ENCODE data around the gene OR13A1.
"Not testable (repeated sequence)": the region's sequence is repeated elsewhere in the genome, so short reads cannot be mapped to it uniquely, and the experiment has no call there.

Gene OR13A1

DNA sequence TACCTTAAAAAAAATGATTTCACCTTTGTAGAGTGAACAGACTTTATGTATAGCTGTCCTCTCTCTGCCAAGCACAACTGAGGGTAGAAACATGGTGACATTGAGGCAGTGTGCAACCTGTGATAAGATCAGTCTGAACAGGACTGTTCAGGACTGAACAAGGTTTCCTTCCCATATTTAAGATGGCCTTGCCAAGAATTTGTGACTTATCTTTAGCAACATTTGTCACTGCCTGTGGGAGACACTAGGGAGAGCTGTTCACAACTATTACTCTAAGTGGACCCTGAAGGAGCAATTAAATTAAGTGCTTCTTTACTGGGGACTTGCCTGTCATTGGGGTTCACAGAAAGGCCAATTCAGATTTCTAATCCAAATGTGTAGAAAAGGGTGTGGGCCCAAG lies 6.7 kb downstream of the OR13A1 start:
- TF ChIP-seq, protein P1, sequence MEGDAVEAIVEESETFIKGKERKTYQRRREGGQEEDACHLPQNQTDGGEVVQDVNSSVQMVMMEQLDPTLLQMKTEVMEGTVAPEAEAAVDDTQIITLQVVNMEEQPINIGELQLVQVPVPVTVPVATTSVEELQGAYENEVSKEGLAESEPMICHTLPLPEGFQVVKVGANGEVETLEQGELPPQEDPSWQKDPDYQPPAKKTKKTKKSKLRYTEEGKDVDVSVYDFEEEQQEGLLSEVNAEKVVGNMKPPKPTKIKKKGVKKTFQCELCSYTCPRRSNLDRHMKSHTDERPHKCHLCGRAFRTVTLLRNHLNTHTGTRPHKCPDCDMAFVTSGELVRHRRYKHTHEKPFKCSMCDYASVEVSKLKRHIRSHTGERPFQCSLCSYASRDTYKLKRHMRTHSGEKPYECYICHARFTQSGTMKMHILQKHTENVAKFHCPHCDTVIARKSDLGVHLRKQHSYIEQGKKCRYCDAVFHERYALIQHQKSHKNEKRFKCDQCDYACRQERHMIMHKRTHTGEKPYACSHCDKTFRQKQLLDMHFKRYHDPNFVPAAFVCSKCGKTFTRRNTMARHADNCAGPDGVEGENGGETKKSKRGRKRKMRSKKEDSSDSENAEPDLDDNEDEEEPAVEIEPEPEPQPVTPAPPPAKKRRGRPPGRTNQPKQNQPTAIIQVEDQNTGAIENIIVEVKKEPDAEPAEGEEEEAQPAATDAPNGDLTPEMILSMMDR (IDR thresholded peaks at IDR 0.05), result no peak
- no peak overlapping the region for H3K27ac ChIP-seq
- H3K9me3 ChIP-seq, result no peaks in the 10 kb centered on the region
- H3K36me3 ChIP-seq, result no peaks in the 10 kb centered on the region
- no peak overlapping the region for H3K4me3 ChIP-seq (ENCODE audit: low read depth in 1 of 2, low read length in 1 of 2)
- no peaks in the 10 kb centered on the region for H3K4me1 ChIP-seq (ENCODE audit: control insufficient read depth in 1 of 2, insufficient read depth in 1 of 2, low read depth in 1 of 2, low read length in 1 of 2)
- H3K27me3 ChIP-seq, result no peaks in the 10 kb centered on the region

DNA sequence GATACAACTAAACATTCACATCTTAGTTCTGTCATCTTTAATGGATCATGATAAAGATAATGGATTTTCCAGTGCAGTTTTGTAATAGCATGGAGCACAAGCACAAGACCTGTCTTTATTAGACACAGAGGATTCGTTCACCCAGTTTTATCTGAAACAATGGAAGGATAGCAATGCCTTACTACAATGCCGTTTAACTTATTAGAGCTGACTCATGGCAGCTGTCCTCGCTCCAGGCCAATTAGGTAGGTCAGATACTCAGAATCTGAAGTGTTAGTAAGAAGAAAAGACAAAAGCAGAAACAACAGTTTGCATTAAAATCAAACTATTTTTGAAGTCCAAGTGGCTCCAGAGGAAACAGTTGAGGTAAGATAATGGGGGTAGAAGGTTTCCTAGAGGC lies 12.8 kb downstream of the OR13A1 start:
- TF ChIP-seq, protein P1 (IDR thresholded peaks at IDR 0.05), result no peak
- Histone ChIP-seq H3K9me3 (no peaks in the 10 kb centered on the region), H3K27ac (no peak overlapping the region), H3K36me3 (no peaks in the 10 kb centered on the region), H3K4me3 (ENCODE audit: low read depth in 1 of 2, low read length in 1 of 2) (no peak overlapping the region), H3K4me1 (ENCODE audit: control insufficient read depth in 1 of 2, insufficient read depth in 1 of 2, low read depth in 1 of 2, low read length in 1 of 2) (no peaks in the 10 kb centered on the region), H3K27me3 (no peaks in the 10 kb centered on the region)

DNA sequence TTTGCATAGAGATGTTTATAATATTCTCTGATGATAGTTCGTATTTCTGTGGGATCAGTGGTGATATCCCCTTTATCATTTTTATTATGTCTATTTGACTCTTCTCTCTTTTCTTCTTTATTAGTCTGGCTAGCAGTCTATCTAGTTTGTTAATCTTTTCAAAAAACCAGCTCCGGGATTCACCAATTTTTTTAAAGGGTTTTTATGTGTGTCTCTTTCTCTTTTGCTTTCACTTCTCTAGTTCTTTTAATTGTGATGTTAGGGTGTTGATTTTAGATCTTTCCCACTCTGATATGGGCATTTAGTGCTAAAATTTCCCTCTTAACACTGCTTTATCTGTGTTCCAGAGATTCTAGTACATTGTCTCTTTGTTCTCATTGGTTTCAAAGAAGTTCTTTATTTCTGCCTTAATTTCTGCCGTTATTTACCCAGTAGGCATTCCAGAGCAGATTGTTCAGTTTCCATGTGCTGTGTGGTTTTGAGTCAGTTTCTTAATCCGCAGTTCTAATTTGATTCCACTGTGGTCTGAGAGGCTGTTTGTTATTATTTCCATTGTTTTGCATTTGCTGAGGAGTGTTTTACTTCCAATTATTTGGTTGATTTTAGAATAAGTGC lies 17.0 kb downstream of the OR13A1 start:
- not testable (repeated sequence) for H3K9me3 ChIP-seq; H3K27ac ChIP-seq; H3K4me1 ChIP-seq (ENCODE audit: control insufficient read depth in 1 of 2, insufficient read depth in 1 of 2, low read depth in 1 of 2, low read length in 1 of 2); H3K27me3 ChIP-seq; H3K36me3 ChIP-seq; H3K4me3 ChIP-seq (ENCODE audit: low read depth in 1 of 2, low read length in 1 of 2)

DNA sequence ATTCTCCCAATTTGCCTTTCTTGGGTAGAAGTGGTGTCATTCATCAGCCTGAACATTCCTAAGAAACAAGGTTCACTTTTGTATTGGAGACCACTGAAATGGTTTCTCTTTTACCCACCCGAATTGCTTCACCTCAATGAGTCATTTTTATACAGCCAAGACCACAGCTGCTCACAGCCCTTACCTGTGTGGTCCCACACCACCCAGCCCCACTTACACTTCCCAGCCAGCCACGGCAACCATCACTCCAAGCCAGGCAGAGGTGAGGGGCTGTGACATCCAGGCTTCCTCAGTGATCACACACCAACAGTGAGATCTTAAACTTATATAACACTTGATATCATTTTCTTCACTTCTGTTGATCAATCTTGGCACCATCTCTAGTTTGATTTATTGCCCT lies 20.7 kb downstream of the OR13A1 start:
- H3K36me3 ChIP-seq, result no peaks in the 10 kb centered on the region
- H3K27ac ChIP-seq, result no peak overlapping the region
- TF ChIP-seq, protein P1 (IDR thresholded peaks at IDR 0.05), result no peak
- no peaks in the 10 kb centered on the region for H3K9me3 ChIP-seq
- H3K4me3 ChIP-seq (ENCODE audit: low read depth in 1 of 2, low read length in 1 of 2), result no peak overlapping the region
- H3K4me1 ChIP-seq (ENCODE audit: control insufficient read depth in 1 of 2, insufficient read depth in 1 of 2, low read depth in 1 of 2, low read length in 1 of 2), result no peaks in the 10 kb centered on the region
- H3K27me3 ChIP-seq, result peaks cover 5% of the 10 kb centered on the region

DNA sequence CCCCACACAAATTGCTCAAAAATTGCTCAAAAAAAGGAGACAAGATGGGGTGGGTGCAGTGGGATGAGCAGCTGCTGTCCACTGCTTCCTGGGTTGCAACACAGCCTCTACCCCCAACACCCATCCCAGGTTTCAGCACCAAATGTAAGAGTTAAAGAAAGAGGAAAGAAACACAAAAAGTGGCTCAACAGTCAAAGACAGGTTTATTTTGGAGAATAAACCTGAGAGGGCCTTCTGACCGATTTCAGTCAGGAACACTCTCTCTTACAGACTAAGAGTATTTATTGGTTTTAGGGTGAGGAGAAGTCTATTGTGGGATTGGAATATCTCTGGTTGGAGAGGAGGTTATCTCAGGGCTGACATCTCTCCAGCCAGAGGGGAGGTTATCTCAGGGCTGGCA lies 28.4 kb downstream of the OR13A1 start:
- Histone ChIP-seq H3K27ac (no peak overlapping the region), H3K27me3 (no peaks in the 10 kb centered on the region), H3K4me1 (ENCODE audit: control insufficient read depth in 1 of 2, insufficient read depth in 1 of 2, low read depth in 1 of 2, low read length in 1 of 2) (no peaks in the 10 kb centered on the region)

DNA sequence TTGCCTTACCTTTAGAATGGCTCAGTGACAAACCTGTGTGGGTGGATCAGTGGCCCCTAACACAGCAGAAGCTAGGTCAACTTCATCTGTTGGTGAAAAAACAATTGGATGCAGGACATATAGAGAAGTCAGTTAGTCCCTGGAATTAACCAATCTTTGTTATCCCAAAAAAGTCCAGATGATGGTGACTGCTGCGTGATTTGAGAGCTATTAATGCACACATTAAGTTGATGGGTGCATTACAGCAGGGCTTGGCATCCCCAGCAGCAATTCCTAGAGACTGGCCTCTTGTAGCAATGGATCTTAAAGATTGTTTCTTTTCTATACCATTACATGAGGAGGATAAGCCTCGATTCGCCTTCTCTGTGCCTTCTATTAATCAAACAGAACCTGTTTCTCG lies 33.3 kb downstream of the OR13A1 start:
- Histone ChIP-seq H3K27ac (no peak overlapping the region), H3K4me3 (ENCODE audit: low read depth in 1 of 2, low read length in 1 of 2) (no peak overlapping the region), H3K27me3 (no peaks in the 10 kb centered on the region), H3K36me3 (no peaks in the 10 kb centered on the region), H3K4me1 (ENCODE audit: control insufficient read depth in 1 of 2, insufficient read depth in 1 of 2, low read depth in 1 of 2, low read length in 1 of 2) (no peaks in the 10 kb centered on the region), H3K9me3 (no peaks in the 10 kb centered on the region)
- TF ChIP-seq, protein P1 (IDR thresholded peaks at IDR 0.05), result no peak

More for the DNA sequence above, 28.4 kb downstream of the OR13A1 start:
- TF ChIP-seq, protein P1 (IDR thresholded peaks at IDR 0.05), result no peak
- no peaks in the 10 kb centered on the region for H3K9me3 ChIP-seq
- no peaks in the 10 kb centered on the region for H3K36me3 ChIP-seq
- no peak overlapping the region for H3K4me3 ChIP-seq (ENCODE audit: low read depth in 1 of 2, low read length in 1 of 2)
